ENCODE data around the gene CADPS.

Gene CADPS

DNA sequence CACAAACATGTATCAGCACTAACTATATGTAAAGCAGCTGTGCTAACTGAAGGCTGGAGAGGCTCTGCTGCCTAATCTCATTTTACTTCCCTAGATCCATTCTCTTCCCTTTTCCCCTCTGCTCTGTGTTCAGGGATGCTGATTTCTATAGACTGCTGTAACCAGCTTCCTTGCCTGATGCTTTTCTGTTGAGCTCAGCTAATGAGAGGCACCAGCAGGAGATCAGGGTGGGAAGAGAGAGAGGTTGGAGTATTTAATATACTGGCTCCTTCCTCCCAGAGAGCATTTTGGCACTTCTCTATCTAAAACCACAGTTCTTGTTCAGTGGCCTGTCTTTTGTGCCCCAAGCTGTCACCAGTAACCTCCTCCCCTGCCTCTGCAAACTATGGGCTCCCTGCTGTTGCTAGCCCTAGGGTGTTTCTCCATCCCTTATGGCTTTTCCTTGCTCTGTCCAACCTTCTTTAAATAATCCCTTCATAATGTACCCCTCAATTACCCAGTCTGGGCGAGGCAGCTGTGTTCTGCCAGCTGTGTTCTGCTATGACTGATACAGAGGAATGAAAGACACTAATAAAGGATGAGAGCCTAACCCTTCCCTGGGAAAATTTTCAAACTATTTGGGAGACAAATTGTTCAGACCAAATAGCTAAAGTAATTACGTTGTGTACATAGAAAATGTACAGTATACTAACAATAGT lies 69.5 kb downstream of the CADPS start:
- no peak for DNase-seq

DNA sequence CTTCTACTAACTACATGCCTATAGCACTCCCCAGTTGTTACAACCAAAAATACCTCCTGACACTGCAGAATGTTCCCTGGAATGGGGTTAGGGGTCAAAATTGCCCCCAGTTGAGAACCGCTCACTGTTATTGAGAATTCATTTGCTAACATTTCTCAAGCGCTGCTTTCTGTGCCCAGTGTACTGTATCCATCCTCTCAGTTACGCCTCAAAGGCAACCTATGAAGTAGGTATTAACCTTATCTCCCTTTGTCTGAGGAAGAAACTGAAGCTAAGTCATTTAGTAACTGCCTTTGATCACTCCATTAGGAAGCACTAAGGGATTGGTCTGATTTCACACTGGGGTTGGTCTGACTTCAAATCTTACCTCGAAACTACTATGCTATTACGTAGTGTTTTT lies 70.1 kb downstream of the CADPS start:
- DNase-seq: no peak

DNA sequence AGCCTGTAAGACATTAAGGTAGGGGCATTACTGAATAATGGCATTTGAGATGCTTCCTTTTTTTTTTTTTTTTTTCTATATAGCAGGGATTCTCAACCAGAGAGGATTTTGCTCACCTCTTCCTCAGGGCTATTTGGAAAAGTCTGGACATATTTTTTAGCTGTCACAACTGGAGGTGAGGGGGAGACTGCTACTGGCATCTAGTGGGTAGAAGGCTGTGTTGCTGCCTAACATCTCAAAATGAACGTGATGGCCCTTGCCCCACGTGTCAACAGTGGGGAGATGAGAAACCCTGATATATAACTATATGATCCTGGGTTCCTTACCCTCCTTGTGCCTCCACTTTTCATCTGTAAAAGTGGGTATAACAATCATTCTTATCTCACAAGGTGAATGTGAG lies 71.9 kb downstream of the CADPS start:
- DNase-seq: no peak

DNA sequence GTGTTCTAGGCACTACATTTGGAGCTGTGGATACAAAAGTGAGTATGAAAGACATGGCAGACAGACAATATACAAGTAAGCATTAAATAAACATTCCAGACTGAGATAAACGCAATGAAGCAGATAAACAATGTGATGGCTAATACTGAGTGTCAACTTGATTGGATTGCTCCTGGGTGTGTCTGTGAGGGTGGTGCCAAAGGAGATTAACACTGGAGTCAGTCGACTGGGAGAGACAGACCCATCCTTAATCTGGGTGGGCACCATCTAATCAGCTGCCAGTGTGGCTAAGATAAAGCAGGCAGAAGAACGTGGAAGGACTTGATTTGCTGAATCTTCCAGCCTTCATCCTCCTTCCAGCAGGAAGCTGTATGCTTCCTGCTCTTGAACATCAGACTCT lies 77.2 kb downstream of the CADPS start:
- no peak for DNase-seq

DNA sequence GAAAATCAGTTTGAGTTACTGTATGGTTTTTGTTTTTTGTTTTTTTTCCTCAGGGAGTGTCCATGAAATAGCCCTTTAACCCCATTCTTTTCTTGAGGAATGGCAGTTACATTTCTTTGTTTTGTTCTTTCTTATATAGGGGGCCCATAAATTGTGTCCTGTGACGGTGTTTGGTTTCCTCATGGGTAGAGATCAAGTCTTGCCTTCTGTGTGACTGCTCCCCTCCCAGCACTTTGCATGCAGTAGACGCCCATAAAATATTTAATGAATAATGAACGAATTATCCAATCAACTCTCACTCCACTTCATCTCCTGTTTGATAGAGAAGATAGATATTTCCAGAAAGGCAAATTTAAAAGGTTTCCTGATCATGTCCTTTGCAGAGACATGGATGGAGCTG lies 78.1 kb downstream of the CADPS start:
- no peak for DNase-seq

DNA sequence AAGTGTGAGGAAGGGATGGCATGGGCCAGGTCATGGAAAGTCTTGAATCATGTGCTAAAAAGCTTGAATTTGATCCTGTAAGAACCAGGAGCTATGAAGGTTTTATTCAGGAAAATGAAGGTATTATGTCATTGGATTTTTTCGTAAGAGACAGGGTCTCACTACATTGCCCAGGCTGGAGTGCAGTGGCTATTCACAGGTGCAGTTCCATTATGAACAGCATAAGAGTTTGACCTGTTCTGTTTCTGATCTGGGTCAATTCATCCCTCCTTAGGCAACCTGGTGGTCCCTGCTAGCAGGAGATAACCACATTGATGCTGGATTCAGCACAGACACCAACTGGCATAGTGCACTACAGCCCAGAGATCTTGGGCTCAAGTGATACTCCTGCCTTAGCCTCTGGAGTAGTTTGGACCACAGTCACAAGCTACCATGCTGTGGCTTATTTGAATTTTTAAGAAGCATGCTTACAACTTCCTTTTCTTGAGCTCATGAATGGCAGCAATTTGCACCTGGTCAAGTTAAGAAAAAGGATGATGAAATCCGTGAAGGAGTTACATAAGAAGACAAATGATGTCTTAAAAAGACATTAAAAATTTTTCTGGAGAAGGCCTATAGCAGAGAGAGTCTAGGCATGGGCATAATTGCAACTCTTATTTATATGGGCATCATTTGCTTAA lies 79.1 kb downstream of the CADPS start:
- DNase-seq: no peak

DNA sequence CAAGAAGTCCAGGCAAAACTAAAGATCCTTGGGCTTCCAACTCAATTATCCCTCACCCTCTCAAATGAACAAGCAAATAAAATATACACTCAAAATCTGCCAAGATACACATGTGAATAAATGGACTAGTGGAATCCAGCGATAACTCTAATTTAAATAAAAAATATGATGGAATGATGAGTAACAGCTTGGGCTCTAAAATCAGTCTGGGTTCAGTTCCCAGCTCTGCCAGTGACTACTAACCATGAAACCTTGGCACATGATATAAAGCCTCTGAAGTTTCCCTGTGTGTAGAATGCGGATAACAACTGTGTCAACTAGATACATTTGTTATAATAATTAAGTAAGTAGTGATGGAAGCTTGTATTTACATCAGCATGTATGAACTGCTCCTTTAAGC lies 81.3 kb downstream of the CADPS start:
- no peak for DNase-seq

DNA sequence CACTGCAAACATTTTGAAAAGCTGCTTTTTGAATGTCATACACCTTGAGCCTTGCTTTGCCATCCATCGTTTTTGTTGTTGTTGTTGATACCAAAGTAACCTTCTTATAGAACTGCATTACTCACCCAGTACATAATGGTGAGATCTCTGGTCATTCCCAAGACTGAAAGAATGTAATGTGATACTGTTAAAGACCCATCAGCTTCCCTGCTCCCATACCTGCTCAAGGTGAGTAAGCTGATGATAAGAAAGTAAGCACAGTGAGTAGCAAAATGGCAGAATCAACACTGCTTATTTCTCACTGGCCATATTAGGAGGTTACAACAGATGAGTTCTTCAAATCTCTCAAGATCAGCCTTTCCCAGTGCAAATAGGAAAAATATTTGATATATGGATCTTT lies 89.8 kb downstream of the CADPS start:
- DNase-seq: no peak

DNA sequence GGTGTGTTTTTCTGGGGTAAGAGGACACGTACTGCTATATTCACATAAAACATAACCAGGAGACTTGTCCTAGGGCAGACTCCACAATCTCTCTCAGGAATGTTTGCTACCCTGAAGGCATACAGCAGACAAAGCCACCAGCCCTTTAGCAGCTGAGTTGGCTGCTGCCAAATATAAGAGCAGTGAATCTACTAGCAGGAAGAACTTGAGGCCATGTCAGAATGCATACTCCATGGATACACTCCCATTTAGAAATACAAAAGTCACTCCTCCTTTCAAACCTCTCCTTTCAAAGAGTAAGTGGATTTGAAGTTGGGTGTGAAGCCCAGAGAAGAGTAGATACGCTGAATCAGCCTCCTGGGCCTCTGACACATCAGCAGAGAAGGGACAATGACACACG lies 94.1 kb downstream of the CADPS start:
- no peak for DNase-seq

DNA sequence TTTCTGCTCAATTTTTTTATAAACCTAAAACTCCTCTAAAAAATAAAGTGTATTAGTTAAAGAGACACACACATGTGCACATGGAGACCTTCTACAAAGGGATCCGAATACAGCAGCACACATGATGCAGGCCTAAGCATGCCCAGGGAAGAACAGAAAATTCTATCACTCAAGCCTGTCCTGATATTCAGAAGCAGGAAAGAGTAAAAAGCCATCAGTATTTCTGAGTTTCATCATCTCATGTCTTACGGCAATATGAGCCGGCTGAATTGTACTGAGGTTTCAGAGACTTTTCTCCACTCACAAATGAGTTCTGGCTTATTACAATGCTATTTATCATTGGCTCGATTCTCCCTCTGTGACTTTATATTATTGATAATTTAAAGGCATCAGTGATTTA lies 97.5 kb downstream of the CADPS start:
- no peak for DNase-seq

DNA sequence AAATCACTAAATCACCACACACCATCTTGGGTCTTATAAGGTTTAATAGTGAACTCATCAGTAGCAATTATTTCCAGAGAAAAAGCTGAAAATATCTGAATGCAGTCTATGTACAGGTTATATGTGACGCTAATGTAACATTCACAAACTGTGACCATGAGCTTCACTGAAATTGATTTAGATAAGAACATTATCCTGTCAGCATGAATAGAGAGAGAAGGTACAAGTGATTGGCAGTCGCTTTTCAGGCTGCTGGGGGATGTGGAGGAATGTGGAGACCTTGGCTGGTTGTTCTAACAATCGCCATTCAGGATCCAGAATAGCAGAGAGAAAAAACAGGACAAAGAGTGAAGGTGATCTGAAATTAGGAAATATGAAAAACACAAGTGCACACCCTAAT lies 98.1 kb downstream of the CADPS start:
- no peak for DNase-seq

DNA sequence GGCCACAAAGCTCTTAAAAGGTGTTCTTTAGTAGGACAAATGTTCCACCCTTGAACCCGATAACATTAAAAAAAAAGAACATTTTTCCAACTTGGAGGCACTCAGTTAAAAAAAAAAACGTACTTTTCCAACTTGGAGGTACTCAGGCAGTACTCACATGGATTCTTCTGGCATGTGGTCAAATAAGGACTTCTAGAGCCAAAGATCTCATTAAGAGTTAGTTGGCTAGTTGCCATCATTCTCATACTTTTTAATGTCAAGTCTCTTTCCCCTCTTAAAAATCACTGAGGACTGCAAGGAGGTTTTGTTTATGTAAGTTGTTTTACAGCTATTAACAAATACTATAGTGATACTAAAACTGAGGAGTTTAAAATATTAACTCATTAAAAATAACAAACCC lies 101.0 kb downstream of the CADPS start:
- DNase-seq: no peak

DNA sequence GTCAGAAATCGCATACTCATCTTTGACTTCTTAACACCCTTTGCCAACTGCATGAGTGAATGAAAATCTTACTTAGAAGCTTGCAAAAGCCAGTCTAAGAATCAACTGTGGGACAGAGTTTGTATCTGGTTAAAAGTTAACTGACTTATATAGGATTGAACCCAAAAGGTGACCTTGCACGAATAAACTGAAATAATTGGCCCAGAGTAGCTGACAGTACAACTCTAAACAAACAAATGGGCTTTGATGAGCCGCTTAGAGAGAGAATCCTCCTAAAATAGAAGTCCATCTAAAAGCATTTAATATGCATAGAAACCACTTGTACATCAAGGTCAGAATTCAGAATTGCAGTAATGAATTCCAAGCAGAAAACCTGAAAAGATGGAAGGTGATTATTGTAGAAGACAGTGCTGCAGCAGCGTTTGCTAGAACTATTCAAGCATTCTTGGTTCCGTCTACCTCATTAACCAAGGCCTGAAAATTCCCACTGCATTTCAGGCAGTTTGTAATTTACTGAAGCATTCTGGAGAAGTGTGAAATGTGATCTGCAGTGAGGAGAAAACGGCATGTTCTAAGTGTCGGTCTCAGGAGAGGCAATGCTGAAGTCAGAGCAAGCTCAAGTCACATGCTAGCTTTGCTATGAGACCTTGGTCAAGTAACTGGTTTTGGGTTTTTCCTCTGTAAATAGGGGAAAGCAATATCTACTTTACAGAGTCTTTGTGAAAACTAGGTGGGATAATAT lies 103.7 kb downstream of the CADPS start:
- DNase-seq: no peak

DNA sequence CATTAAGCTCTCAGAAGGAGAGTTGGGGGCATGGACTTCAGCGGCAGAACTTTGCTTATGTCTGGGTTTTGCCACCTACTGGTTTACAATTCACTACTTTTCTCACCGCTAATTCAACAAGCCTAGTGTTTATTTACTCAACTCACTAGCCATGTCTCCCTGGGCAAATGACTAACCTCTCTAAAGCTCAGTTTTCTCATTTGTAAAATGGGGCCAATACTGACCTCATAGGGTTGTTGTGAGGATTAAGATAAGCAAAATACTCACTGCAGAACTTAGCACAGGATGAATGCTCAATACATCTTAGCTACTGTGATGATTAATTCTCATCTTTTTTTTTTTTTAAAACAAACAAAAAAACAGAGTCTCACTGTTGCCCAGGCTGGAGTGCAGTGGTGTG lies 106.3 kb downstream of the CADPS start:
- no peak for DNase-seq

DNA sequence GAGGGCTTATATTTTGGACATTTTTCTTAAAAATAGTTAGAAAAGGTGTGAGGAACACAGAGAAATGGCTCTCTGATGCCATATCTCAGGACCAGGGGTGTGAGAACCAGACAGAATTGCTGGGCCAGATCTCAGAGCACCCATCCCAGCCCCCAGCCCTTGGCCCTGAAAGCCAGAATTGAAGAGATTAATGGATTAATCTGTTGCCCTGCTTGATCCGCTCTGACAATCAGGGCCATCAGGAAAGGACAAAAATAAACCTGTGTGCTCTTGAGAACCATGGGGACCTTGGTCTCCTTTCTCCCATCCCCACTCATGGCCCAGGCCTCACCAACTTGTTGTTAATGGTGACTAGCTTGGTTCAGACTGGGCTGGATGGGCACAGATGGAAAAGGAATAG lies 113.5 kb downstream of the CADPS start:
- no peak for DNase-seq

DNA sequence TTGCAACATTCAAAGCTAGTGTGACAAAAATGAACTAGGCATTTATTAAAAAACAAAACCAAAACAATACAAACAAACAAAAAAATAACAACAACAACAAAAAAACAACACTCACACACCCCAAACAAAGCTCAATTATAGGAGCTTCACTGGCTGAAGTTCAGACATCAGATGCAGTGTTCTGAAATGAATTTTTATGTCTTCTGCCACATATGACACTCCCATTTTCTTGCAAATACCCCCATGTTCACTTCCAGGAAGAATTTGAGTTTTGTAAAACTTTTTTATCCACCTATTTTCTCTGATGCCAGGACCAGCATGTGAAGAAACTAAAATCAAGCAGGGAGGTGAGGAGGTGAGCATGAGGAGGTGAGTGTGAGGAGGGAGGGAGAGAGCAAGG lies 113.9 kb downstream of the CADPS start:
- no peak for DNase-seq

DNA sequence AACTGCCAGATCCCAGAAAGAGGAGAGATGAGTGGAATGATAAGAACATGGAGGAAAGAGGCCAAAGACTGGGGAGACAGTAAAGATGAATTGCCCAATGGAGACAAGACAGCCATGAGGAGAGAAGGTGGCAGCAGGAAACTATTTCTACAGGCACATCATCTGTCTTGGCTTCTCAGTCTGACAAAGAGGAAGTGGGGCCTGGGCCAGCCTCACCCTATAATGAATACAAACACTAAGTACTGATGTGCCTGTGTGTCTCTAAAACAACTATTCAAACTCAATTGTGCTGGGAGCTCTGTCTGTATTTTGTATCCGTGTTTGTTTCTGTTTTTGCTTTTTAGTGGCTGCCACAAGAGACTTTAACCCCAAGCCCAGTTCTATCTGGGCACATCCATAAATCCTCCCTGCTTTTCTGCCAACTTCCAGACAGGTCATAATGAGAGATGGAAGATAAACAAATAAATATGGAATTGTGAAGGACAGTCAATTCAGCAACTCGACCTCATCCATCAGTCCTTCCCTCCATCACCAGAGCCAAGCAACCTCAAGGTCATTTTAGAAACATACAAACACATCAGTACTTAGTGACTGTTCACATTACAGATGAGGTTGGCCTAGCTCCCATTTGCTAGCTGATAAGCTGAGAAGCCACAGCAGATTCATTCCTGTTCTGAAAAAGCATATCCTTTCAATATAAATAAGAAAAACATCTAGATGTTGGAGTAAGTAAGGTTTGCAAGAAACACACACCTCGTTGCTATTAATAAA lies 116.7 kb downstream of the CADPS start:
- DNase-seq: no peak

DNA sequence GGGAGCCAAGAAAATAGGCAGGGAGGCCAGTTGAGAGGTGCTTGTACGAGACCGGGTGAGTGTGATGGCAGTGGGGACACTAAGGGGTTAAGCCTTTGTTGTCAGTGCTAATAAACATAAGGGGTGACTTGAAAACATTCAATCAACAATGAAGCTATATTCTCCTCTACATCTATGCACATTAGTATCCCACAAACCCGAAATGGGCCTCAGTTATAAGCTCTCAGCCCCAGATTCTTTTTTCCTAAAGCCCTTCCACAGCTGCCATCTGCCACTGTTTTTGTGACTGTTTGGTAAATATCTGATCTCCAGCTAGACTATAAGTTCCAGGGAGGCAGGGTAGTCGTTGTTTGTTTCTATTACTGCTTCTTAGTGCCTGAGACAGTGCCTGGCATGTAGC lies 118.2 kb downstream of the CADPS start:
- DNase-seq: no peak

DNA sequence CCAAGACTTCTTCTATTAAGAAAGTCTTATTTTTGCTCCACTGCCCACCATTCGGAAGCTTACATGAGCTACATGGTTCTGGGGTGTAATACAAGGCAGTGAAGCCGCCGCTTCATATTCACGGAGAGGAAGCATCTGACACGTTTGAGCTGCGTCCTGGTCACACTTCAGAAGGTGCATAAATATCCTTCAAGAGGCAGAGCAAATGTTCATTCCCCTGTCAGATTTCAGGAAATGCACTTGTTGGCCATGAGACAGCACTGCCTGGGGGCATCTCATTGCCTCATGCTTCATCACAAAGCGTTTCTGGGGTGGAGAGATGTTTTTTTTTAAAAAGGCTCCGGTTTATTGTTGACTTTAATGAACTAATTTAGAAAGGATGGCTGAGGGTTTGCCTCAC lies 119.9 kb downstream of the CADPS start:
- DNase-seq: no peak

DNA sequence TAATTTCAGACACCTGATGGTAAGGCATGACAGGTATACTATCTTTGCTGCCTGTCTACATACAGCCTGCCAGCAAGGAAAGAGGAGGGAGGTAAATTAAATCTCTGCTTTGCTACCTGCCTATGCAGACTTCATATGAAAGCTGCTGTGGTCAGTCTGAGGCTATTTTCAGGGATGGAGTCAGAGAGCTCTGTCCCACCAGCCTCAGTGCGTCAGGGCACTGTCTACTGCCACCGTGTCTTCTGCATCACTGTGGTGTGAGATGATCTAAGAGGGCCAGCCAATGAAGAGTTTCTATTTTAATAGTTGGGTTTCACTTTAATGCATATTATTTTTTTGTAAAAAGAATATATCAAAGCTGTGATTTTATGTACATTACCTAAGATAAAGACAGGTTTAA lies 125.6 kb downstream of the CADPS start:
- DNase-seq: no peak

DNA sequence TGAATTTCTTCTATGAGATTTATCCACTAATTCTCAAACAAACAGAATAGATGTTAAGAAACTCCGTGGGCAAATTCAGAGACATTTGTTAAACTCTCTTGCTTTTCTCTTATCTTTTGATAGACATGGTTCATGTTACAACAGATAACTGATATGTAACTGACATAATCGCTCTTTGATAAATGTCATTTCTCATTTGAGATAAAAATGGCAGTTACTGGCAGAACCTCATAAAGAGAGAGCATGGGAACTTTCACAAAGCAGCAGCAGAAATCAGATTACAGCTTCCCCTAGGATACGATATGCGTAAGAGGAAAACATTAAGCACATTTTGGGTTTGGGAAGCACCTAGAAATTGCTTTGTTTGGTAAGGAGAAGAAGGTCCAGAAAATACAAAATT lies 126.1 kb downstream of the CADPS start:
- DNase-seq: no peak

DNA sequence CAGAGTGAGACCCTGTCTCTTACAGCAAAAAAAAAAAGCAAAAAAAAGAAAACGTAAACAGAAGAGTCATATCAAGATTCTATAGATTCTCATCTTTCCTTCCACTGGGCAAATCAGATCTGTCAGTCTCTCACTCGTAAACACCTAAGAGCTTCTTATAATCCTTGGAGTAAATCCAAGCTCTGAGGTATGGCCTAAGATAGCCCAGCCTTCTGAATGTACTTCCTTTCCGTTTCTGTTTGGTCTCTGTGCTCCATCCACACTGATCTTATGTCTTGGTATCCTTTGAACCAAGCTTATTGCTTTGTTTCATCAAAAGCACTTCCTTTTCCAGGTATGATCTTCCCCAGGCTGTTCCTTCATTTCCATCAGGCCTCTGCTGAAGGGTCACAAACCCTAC lies 137.8 kb downstream of the CADPS start:
- DNase-seq: no peak

DNA sequence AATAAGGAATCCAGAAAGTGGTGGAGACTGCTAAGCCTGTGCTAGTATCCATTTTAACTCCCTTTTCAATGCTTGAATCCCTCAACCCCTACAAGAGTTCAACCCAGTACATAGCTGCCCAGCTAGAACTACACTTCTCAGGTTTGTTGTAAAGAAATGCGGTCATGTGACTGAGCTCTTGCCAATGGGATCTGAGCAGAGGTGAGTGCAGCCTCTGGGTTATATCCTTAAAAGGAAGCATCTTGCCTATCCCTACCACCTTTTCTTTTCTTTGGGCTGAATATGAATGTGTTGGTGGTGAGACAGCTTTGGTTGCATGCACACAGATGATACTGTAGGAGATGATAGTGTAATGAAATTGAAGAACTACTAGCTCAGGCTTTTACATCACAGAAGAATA lies 139.7 kb downstream of the CADPS start:
- DNase-seq: no peak

All from activated CD4-positive, CD25-positive, alpha-beta regulatory T cell (primary cell).